Measurements from ENCODE around the gene CCNY.

Gene CCNY

GRCh38 chr10:35555962-35556930 lies 219.9 kb downstream of the CCNY start:
- no peak for TF ChIP-seq CTCF (IDR thresholded peaks at IDR 0.05)

DNA sequence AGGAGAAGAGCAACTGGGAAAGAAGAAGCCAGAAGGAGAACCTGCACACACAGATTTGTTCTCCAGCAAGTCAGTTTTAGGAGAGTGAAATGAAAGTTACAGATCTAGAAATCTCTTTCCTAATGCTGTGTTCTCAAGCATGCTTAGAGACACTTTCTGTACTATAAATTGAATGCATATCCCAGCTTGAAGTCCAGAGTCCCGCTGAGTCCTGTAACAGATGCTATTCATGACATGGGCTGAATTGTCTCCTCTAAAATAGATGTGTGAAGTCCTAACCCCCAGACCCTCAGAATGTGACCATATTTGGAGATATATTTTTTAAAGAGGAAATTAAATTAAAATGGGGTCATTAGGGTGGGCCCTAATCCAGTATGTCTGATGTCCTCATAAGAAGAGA lies 222.0 kb downstream of the CCNY start:
- no peak for TF ChIP-seq CTCF (IDR thresholded peaks at IDR 0.05)

- no peak for TF ChIP-seq CTCF (IDR thresholded peaks at IDR 0.05)
These were observed 223.1 kb downstream of the CCNY start for GRCh38 chr10:35559416-35559815.

GRCh38 chr10:35561715-35562114 lies 225.4 kb downstream of the CCNY start:
- TF ChIP-seq CTCF (IDR thresholded peaks at IDR 0.05), result no peak

- no peak for TF ChIP-seq CTCF (IDR thresholded peaks at IDR 0.05)
These were observed 226.1 kb downstream of the CCNY start for GRCh38 chr10:35562427-35562826.

DNA sequence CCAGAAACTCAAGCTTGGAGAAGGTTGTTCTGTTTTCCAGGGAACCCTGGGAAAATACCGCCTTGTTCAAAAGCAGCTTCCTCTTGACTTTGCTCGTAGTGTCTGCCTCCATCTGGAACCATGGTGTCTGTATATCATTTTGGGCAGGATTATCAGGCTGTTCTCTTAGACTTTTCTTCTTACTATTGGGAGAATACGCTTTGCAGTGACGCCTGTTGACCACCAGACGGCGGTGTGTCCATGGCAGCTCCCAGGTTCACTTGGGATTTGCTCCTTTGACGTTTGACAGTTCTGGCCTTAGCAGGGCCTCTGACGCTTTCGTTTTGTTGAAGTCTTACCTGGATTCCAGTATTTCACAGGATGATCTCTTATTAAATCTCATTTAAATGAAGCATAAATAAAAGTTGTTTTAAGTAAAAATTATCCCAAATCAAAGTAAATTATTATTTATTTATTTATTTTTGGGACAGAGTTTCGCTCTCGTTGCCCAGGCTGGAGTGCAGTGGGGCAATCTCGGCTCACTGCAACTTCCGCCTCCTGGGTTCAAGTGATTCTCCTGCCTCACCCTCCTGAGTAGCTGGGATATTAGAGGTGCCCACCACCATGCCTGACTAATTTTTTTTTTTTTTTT lies 227.1 kb downstream of the CCNY start:
- TF ChIP-seq CTCF (IDR thresholded peaks at IDR 0.05), result peak; percentile 100

GRCh38 chr10:35564341-35564968 lies 228.1 kb downstream of the CCNY start:
- no peak for TF ChIP-seq CTCF (IDR thresholded peaks at IDR 0.05)

Data from LNCAP (cell line).